ENCODE measurements around the gene PPP1R26.
A peak's percentile ranks its signal among the peaks of the same experiment; 100 is the strongest.

The PPP1R26 gene

GRCh38 chr9:135468854-135469521 lies 10.6 kb upstream of the PPP1R26 start:
- no peak for DNase-seq

GRCh38 chr9:135471791-135472640 lies 7.6 kb upstream of the PPP1R26 start:
- peak in 2 of 3 experiments; percentile 47 to 85 for DNase-seq

- DNase-seq, result no peak
Observed at GRCh38 chr9:135473972-135474543, 5.5 kb upstream of the PPP1R26 start.

GRCh38 chr9:135474915-135475314 lies 4.7 kb upstream of the PPP1R26 start:
- peak in 2 of 3 experiments; percentile 21 to 25 for DNase-seq

GRCh38 chr9:135476561-135477355 lies 2.8 kb upstream of the PPP1R26 start:
- DNase-seq, result no peak

GRCh38 chr9:135478191-135478590 lies 1.4 kb upstream of the PPP1R26 start:
- no peak for DNase-seq

DNA sequence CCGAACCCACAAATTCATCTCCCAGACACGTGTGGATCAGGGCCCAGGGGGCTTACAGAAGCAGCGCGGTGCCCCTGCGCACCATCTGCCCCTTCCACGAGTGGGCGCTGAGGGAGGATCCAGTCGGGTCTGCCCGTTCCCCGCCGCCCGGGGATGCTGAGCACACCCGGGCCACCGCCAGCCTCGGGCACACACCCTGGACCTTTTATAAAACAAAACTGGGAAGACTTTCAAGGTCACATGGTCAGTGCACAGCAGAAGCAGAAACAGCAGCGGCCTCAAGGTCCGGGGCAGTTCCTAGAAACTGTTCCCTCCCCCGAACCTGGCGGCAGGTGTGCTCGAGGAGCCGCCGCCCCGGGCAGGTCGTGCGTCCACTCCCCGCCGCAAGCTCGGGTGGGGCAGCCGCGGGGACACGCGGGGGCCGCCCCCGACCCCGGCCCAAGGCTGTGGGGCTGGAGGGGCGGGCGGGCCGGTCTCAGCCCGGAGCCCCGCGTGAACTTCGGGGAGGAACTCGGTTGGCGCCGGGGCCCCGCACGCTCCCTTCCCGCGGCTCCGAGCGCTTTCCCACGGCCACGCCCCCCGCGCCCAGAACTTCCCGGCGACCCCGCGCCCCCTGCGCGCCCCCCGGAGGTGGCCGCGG lies 633 bp upstream of the PPP1R26 start:
- peak in 2 of 3 experiments; percentile 50 to 67 for DNase-seq

- peak; percentile 17 to 59 (median 49) for DNase-seq
Observed at GRCh38 chr9:135480071-135480939, 723 bp downstream of the PPP1R26 start.

- DNase-seq, result no peak
Observed at GRCh38 chr9:135480940-135481310, 1.3 kb downstream of the PPP1R26 start.

DNA sequence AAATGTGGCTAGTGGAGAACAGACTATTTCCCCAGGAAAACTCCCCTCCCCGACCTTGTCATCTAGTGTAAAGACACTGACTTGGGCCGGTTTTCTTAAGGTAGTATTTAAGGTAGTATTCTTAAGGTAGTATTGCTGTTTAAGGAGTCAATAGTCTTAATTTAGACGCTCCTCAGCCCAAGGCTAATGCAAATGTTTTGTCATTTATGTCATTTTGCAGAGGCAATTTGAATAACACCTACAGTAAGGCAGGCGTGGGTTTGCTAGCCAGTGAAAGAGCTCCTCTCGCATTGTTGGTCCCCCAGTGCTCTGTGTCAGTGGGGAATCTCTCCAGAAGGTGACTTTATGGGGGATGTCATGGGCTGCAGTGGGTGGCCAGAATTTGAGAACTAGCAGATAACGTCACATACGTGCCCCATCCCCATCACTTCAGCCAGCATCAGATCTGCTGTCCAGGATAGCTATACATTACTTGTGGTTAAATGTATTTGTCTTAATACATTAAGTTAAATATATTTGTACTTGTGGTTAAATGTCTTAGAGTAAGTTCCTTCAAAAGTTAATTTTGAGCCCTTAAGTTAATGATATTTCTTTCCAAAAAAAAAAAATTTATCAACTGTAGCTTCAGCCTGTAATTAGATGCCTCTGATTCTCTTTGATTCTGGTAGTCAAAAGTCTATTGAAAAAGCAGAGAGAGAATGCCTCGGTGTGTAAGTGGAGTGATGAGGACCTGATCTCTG lies 2.6 kb downstream of the PPP1R26 start:
- no peak for DNase-seq

DNA sequence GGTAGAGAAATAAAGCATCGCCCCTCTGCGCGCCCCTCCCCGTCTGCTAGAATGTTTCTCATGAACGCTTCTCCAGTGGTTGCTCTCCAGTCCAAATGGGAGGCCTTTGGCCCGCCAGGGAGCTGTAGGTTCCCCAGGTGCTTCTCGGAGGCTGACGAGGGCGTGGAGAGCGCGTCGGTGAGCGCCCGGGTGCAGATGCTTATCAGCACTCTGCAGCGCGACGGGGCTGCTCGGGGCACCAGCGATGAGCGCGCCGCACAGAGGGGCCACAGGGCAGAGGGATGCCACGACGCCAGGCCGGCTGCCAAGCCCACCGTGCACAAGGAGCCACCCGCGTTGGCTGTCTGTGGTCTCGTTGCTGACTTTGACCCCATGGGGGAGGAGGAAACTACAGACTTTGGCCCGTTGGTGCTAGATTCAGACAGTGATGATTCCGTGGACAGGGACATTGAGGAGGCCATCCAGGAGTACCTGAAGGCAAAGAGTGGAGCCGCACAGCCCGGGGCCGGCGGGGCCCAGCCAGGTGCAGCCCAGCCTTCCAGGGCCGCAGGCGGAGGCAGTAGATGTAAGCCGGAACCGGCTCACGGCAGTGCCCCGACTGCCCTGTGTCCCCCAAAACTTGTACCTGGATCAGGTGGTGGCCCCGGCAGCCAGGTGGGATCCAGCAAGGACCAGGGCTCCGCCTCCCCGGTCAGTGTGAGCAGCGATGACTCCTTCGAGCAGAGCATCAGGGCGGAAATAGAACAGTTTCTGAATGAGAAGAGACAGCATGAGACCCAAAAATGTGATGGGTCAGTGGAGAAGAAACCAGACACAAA lies 5.1 kb downstream of the PPP1R26 start:
- no peak for DNase-seq

GRCh38 chr9:135485385-135485784 lies 5.8 kb downstream of the PPP1R26 start:
- no peak for DNase-seq

DNA sequence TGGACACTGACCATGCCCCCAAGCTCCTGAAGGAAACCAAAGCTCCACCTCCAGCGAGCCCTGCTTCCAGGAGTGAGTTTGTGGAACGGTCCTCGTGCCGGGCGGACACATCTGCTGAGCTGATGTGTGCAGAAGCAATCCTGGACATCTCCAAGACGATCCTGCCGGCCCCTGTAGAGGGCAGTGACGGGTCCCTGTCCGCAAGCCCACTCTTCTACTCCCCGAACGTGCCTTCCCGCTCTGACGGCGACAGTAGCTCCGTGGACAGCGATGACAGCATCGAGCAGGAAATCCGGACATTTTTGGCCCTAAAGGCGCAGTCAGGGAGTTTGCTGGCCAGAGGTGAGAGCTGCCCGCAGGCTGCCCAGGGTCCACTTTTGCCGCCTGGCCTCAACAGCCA lies 6.2 kb downstream of the PPP1R26 start:
- DNase-seq, result no peak

GRCh38 chr9:135486267-135487065 lies 6.9 kb downstream of the PPP1R26 start:
- DNase-seq, result no peak

- no peak for DNase-seq
Observed at GRCh38 chr9:135487281-135488012, 7.9 kb downstream of the PPP1R26 start.

DNA sequence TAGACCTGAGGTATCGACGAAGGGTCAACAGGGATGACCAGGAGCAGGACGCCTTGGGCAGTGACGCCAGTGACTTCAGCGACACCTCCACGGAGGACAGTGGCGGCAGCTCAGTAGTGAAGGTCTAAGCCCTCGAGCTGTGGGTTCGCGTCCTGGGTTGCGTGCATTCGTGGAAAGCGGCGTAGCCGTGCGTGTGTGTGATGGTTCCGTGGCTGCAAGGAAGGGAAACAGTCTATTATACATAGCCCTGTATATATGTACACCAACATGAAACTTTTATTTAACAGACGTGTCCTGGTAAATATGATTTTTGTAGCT lies 8.4 kb downstream of the PPP1R26 start:
- DNase-seq, result no peak

DNA sequence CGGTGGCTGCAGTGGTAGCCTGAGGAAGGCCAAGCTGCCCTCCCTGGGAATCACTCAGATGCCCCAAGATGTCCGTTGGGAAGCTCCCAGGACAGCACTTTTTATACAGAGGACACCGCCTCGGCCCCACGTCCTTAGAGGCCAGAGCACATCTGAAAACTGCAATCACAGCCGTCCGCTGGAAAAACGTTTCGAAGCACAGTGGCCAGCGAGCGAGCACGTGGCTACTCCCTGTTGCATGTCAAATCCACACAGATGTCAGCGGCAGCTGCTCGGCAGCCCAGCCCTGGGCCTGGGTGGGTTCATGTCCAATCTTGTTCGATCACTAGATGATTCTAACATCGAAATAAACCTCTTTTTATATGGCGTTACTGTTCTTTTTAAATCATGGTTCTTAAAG lies 8.9 kb downstream of the PPP1R26 start:
- DNase-seq, result no peak

DNA sequence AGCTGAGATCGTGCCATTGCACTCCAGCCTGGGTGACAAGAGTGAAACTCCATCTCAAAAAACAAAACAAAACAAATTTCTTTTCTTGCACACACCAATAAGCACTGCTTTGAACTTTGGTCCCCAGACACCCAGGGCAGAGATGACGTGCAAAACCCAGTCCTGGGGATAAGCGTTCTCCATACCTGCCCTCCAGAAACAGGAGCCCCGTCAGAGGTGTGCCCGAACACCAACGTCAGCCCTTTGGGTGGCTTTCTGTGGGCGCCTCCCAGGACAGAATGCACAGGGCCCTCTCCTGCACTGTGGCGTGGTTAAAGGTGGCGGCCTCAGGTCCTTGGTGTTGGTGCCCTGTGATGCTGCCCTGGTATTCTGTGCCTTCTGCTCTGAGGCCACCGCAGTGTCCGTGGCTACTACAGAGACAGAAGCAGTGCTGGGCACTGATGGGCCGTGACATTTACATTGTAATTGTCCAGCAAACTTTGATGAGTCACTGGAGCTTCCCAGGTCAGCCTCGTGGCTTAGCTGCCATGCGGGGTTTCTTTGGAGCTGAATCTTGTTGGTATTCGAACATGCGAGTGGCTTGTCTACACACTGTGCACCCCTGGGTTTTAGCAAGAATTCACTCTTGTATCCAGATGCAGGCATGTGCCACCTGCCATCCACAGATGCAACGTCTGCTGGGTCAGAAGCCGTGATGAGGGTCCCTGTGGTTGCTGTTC lies 9.8 kb downstream of the PPP1R26 start:
- no peak for DNase-seq

All from NCI-H1417 (cell line).